ENCODE data around the gene NCKAP5. TPM values are rescaled to one million over a fixed set of nuclear protein-coding genes. Genes with fewer than 3 reads are reported as not detected.
"Not testable (repeated sequence)": the region's sequence is repeated elsewhere in the genome, so short reads cannot be mapped to it uniquely, and the experiment has no call there.

NCKAP5 gene
- total RNA-seq, 1 experiment from 2014 or later = not detected

DNA sequence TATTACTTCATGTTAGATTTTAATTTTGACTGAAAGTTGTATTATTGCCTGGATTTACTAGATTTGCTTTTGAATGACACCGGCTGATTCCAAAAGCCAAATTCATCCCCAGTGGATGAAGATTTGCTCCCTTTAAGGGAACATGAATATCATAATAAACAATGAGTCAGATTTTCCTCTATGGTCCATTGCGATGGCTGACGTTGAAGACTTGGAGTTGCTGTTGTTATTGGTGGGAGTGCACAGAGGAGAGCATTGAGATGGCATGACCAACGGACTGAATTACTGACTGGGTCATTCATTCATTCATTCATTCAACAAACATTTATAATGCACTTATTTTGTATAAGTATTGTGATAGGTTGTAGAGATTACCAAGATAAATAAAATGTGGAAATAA is 864.9 kb downstream of the NCKAP5 start:
- no peaks in the 10 kb centered on the region for H3K36me3 Mint-ChIP-seq (ENCODE audit: insufficient read depth, unreplicated experiment)
- POLR2A ChIA-PET = no interaction called here

DNA sequence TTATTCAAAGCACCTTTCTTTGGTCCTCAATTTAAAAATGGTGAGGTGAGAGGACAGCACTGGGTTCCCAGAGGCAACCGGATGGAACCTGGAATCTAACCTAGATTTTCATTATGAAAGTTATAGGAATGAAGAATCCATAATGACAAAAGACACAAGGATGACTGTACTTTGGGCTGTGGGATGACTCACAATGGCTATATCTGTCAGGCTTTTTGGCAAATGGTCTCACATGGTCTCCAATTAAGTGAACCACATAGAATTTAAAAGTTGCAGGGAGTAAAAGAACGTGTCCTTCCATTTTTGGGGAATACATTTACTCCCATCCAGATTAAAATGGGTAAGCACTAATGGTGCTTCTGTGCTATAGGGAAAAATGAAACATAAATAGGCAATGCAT is 866.5 kb downstream of the NCKAP5 start:
- CTCF ChIA-PET = no interaction called here
- Mint-ChIP-seq H3K36me3 (ENCODE audit: insufficient read depth, unreplicated experiment) (no peaks in the 10 kb centered on the region), H3K4me1 (ENCODE audit: insufficient read depth, unreplicated experiment) (no peaks in the 10 kb centered on the region), H3K9me3 (ENCODE audit: unreplicated experiment) (no peaks in the 10 kb centered on the region), H3K27me3 (ENCODE audit: insufficient read depth, unreplicated experiment) (no peaks in the 10 kb centered on the region), H3K27ac (ENCODE audit: low read depth, unreplicated experiment) (no peak overlapping the region), H3K4me3 (ENCODE audit: unreplicated experiment) (no peak overlapping the region)
- DNase-seq (ENCODE audit: unreplicated experiment) = peak; percentile 37
- TF ChIP-seq, protein P1, sequence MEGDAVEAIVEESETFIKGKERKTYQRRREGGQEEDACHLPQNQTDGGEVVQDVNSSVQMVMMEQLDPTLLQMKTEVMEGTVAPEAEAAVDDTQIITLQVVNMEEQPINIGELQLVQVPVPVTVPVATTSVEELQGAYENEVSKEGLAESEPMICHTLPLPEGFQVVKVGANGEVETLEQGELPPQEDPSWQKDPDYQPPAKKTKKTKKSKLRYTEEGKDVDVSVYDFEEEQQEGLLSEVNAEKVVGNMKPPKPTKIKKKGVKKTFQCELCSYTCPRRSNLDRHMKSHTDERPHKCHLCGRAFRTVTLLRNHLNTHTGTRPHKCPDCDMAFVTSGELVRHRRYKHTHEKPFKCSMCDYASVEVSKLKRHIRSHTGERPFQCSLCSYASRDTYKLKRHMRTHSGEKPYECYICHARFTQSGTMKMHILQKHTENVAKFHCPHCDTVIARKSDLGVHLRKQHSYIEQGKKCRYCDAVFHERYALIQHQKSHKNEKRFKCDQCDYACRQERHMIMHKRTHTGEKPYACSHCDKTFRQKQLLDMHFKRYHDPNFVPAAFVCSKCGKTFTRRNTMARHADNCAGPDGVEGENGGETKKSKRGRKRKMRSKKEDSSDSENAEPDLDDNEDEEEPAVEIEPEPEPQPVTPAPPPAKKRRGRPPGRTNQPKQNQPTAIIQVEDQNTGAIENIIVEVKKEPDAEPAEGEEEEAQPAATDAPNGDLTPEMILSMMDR (IDR thresholded peaks at IDR 0.05; ENCODE audit: unreplicated experiment) = no peak
- no TSS peak for BruUV-seq (replicated peaks)
- POLR2A ChIA-PET = no interaction called here
- intact Hi-C loops (cut with micrococcal nuclease) = no loop called here

More for the DNA sequence above, 864.9 kb downstream of the NCKAP5 start:
- intact Hi-C loops (cut with micrococcal nuclease) = no loop called here
- H3K4me1 Mint-ChIP-seq (ENCODE audit: insufficient read depth, unreplicated experiment) = no peaks in the 10 kb centered on the region
- CTCF ChIA-PET = interaction anchor here (0.8 to 0.9 kb wide), 2 partner anchors 45 to 467 kb away, joined by 3 read pairs; no protein-coding TSS in a partner anchor
- TF ChIP-seq, protein P1 (IDR thresholded peaks at IDR 0.05; ENCODE audit: unreplicated experiment) = no peak
- no peak overlapping the region for H3K27ac Mint-ChIP-seq (ENCODE audit: low read depth, unreplicated experiment)
- BruUV-seq (replicated peaks) = no TSS peak
- H3K27me3 Mint-ChIP-seq (ENCODE audit: insufficient read depth, unreplicated experiment) = no peaks in the 10 kb centered on the region
- no peaks in the 10 kb centered on the region for H3K9me3 Mint-ChIP-seq (ENCODE audit: unreplicated experiment)
- no peak overlapping the region for H3K4me3 Mint-ChIP-seq (ENCODE audit: unreplicated experiment)
- no peak for DNase-seq (ENCODE audit: unreplicated experiment)

DNA sequence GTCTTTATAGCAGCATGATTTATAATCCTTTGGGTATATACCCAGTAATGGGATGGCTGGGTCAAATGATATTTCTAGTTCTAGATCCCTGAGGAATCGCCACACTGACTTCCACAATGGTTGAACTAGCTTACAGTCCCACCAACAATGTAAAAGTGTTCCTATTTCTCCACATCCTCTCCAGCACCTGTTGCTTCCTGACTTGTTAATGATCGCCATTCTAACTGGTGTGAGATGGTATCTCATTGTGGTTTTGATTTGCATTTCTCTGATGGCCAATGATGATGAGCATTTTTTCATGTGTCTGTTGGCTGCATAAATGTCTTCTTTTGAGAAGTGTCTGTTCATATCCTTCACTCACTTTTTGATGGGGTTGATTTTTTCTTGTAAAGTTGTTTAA is 868.5 kb downstream of the NCKAP5 start:
- BruUV-seq (replicated peaks); intact Hi-C loops (cut with micrococcal nuclease); DNase-seq (ENCODE audit: unreplicated experiment); H3K36me3 Mint-ChIP-seq (ENCODE audit: insufficient read depth, unreplicated experiment); H3K4me1 Mint-ChIP-seq (ENCODE audit: insufficient read depth, unreplicated experiment); H3K9me3 Mint-ChIP-seq (ENCODE audit: unreplicated experiment); POLR2A ChIA-PET; CTCF ChIA-PET; H3K27me3 Mint-ChIP-seq (ENCODE audit: insufficient read depth, unreplicated experiment); H3K27ac Mint-ChIP-seq (ENCODE audit: low read depth, unreplicated experiment); H3K4me3 Mint-ChIP-seq (ENCODE audit: unreplicated experiment): not testable (repeated sequence)

DNA sequence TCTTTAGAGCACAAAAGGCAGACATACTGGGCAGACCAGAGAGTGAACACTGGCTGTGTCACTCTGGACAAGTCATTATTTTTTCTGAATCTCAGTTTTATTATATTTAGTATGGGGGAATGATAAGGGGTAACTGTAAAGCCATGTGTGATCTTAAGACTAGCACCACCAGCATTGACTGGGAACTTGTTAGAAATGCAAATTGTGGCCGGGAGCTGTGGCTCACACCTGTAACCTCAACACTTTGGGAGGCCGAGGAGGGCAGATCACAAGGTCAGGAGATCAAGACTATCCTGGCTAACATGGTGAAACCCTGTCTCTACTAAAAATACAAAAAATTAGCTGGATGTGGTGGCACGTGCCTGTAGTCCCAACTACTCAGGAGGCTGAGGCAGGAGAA is 869.9 kb downstream of the NCKAP5 start:
- H3K4me1 Mint-ChIP-seq (ENCODE audit: insufficient read depth, unreplicated experiment); BruUV-seq (replicated peaks); H3K4me3 Mint-ChIP-seq (ENCODE audit: unreplicated experiment); H3K27me3 Mint-ChIP-seq (ENCODE audit: insufficient read depth, unreplicated experiment); POLR2A ChIA-PET; H3K27ac Mint-ChIP-seq (ENCODE audit: low read depth, unreplicated experiment); DNase-seq (ENCODE audit: unreplicated experiment); H3K9me3 Mint-ChIP-seq (ENCODE audit: unreplicated experiment); H3K36me3 Mint-ChIP-seq (ENCODE audit: insufficient read depth, unreplicated experiment); intact Hi-C loops (cut with micrococcal nuclease): not testable (repeated sequence)
- CTCF ChIA-PET = interaction anchor here (1.0 kb wide), 1 partner anchor 862 kb away, joined by 4 read pairs; no protein-coding TSS in a partner anchor

DNA sequence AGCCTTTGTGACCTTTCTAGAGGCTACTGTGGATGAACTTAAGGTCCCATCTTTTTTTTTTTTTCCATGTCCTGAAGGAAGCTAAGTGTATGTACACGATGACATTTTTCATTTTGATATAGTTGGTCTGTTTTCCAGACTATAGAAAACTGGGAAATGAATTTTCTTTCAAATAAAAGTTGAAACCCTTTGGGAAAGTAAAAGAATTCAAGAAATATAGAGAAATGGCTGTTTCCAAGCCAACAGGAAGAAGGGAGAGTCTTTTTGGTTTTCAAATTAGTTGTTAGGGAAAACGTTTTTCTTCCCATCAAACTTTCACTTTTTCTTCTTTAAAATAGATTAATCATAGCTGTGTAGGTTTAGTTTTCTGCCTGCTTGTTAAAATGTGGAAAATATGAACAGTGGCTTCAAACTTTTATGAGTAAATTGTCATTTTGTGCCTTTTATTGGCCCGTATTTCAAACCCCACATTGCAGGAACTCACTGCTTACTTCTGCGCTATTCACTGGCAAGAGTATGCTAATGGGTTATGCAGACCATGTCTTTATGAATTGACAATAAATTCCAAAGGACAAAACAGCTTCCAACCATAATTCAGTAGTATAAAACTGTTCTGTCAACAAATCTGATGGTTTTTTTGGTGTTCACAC is 870.6 kb downstream of the NCKAP5 start:
- CTCF ChIA-PET = interaction anchor here (0.7 to 1.0 kb wide), 2 partner anchors 76 to 863 kb away, joined by 3 to 4 read pairs; no protein-coding TSS in a partner anchor
- H3K4me3 Mint-ChIP-seq (ENCODE audit: unreplicated experiment) = no peak overlapping the region
- intact Hi-C loops (cut with micrococcal nuclease) = no loop called here
- POLR2A ChIA-PET = no interaction called here
- no TSS peak for BruUV-seq (replicated peaks)
- H3K36me3 Mint-ChIP-seq (ENCODE audit: insufficient read depth, unreplicated experiment) = no peaks in the 10 kb centered on the region
- H3K9me3 Mint-ChIP-seq (ENCODE audit: unreplicated experiment) = no peaks in the 10 kb centered on the region
- no peak for DNase-seq (ENCODE audit: unreplicated experiment)
- no peak overlapping the region for H3K27ac Mint-ChIP-seq (ENCODE audit: low read depth, unreplicated experiment)
- H3K27me3 Mint-ChIP-seq (ENCODE audit: insufficient read depth, unreplicated experiment) = no peaks in the 10 kb centered on the region
- H3K4me1 Mint-ChIP-seq (ENCODE audit: insufficient read depth, unreplicated experiment) = no peaks in the 10 kb centered on the region
- TF ChIP-seq, protein P1 (IDR thresholded peaks at IDR 0.05; ENCODE audit: unreplicated experiment) = no peak

Data from MCF 10A (cell line).